ENCODE measurements around the gene CCL11. TPM values are rescaled to one million over a fixed set of nuclear protein-coding genes. Genes with fewer than 3 reads are reported as not detected.

CCL11 gene
- total and polyA plus RNA-seq, 3 donors from 2014 or later, result not detected

DNA sequence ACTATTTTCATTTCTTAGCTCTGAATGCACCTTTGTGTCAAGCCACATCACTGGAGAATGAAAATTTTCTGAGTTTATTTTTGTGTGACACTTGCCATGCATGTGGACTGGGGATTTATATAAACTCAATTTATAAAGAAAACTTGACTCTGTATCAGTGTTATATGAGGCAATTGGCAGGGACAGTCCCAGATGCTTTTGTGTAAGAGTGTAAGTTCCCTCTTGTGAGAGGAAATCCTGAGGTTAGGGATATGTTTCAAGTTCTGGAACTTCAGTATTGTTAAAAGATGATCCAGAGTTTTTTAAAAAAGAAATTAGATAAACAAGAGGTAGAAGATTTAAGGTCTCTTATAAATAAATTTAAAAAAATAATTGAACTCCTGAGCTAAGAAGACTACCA is 22.8 kb downstream of the CCL11 start:
- Histone ChIP-seq H3K27ac (no peak overlapping the region), H3K9me3 (no peaks in the 10 kb centered on the region), H3K4me1 (no peaks in the 10 kb centered on the region), H3K27me3 (no peaks in the 10 kb centered on the region), H3K36me3 (ENCODE audit: low read depth, missing control alignments) (no peaks in the 10 kb centered on the region), H3K4me3 (no peak overlapping the region)
- DNase-seq, result no peak
- TF ChIP-seq, protein P1, sequence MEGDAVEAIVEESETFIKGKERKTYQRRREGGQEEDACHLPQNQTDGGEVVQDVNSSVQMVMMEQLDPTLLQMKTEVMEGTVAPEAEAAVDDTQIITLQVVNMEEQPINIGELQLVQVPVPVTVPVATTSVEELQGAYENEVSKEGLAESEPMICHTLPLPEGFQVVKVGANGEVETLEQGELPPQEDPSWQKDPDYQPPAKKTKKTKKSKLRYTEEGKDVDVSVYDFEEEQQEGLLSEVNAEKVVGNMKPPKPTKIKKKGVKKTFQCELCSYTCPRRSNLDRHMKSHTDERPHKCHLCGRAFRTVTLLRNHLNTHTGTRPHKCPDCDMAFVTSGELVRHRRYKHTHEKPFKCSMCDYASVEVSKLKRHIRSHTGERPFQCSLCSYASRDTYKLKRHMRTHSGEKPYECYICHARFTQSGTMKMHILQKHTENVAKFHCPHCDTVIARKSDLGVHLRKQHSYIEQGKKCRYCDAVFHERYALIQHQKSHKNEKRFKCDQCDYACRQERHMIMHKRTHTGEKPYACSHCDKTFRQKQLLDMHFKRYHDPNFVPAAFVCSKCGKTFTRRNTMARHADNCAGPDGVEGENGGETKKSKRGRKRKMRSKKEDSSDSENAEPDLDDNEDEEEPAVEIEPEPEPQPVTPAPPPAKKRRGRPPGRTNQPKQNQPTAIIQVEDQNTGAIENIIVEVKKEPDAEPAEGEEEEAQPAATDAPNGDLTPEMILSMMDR (IDR thresholded peaks at IDR 0.05), result no peak
- intact Hi-C loops (cut with DNase I; ENCODE audit: low total_unique reads), result no loop called here

- H3K27me3 ChIP-seq, result no peaks in the 10 kb centered on the region
- H3K4me3 ChIP-seq, result no peak overlapping the region
- TF ChIP-seq, protein P1 (IDR thresholded peaks at IDR 0.05), result no peak
- TF ChIP-seq POLR2A (IDR thresholded peaks at IDR 0.05), result no peak
- no peaks in the 10 kb centered on the region for H3K36me3 ChIP-seq (ENCODE audit: low read depth, missing control alignments)
- no peak overlapping the region for H3K27ac ChIP-seq
- no peaks in the 10 kb centered on the region for H3K4me1 ChIP-seq
- intact Hi-C loops (cut with DNase I; ENCODE audit: low total_unique reads), result no loop called here
- WGBS, 2 donors, result 80 to 87% methylated on average over 7 of the region's 7 CpGs
- H3K9me3 ChIP-seq, result no peaks in the 10 kb centered on the region
- no peak for DNase-seq
Measured at GRCh38 chr17:34311291-34311690, 25.7 kb downstream of the CCL11 start.

GRCh38 chr17:34312080-34312479 is 26.5 kb downstream of the CCL11 start:
- H3K27me3 ChIP-seq, result no peaks in the 10 kb centered on the region
- WGBS, 2 donors, result 54% methylated on average over 5 of the region's 5 CpGs
- H3K4me1 ChIP-seq, result no peaks in the 10 kb centered on the region
- no peak overlapping the region for H3K4me3 ChIP-seq
- intact Hi-C loops (cut with DNase I; ENCODE audit: low total_unique reads), result no loop called here
- TF ChIP-seq POLR2A (IDR thresholded peaks at IDR 0.05), result no peak
- TF ChIP-seq, protein P1 (IDR thresholded peaks at IDR 0.05), result no peak
- DNase-seq, result no peak
- no peaks in the 10 kb centered on the region for H3K36me3 ChIP-seq (ENCODE audit: low read depth, missing control alignments)
- H3K27ac ChIP-seq, result no peak overlapping the region
- H3K9me3 ChIP-seq, result no peaks in the 10 kb centered on the region

GRCh38 chr17:34313164-34313563 is 27.6 kb downstream of the CCL11 start:
- DNase-seq, result no peak
- Histone ChIP-seq H3K4me3 (no peak overlapping the region), H3K4me1 (no peaks in the 10 kb centered on the region), H3K27me3 (no peaks in the 10 kb centered on the region), H3K9me3 (no peaks in the 10 kb centered on the region), H3K36me3 (ENCODE audit: low read depth, missing control alignments) (no peaks in the 10 kb centered on the region), H3K27ac (no peak overlapping the region)
- intact Hi-C loops (cut with DNase I; ENCODE audit: low total_unique reads), result no loop called here
- 89 to 90% methylated on average over 4 of the region's 4 CpGs for WGBS, 2 donors
- TF ChIP-seq POLR2A (IDR thresholded peaks at IDR 0.05), result no peak
- TF ChIP-seq, protein P1 (IDR thresholded peaks at IDR 0.05), result no peak

GRCh38 chr17:34314279-34314678 is 28.7 kb downstream of the CCL11 start:
- Histone ChIP-seq H3K27ac (no peak overlapping the region), H3K27me3 (no peaks in the 10 kb centered on the region), H3K9me3 (no peaks in the 10 kb centered on the region), H3K4me1 (no peaks in the 10 kb centered on the region), H3K4me3 (no peak overlapping the region), H3K36me3 (ENCODE audit: low read depth, missing control alignments) (no peaks in the 10 kb centered on the region)
- intact Hi-C loops (cut with DNase I; ENCODE audit: low total_unique reads), result no loop called here
- DNase-seq, result no peak
- WGBS, 2 donors, result 54 to 63% methylated on average over 4 of the region's 4 CpGs
- TF ChIP-seq, protein P1 (IDR thresholded peaks at IDR 0.05), result no peak
- no peak for TF ChIP-seq POLR2A (IDR thresholded peaks at IDR 0.05)
